Prostate gland (tissue), 2 donors: ENCODE results near the gene KCNG1. TPM values are rescaled to one million over a fixed set of nuclear protein-coding genes. Genes with fewer than 3 reads are reported as not detected.
"Not testable (repeated sequence)": the region's sequence is repeated elsewhere in the genome, so short reads cannot be mapped to it uniquely, and the experiment has no call there.

Source experiments
- DNase-seq: peaks from one replicate; pipeline ENCODE4 v3.0.0-alpha.2; 2019; ENCODE audit warnings: low spot score
- H3K27ac ChIP-seq, 2 donors: fragments of 200-600 bp; sonication (generic); 2 replicates each; pipeline ENCODE4 v1.5.1; 2017 to 2019
- H3K27me3 ChIP-seq: fragments of 200-600 bp; sonication (generic); replicated peaks from 2 replicates; pipeline ENCODE4 v1.5.1; 2019; ENCODE audit not compliant: insufficient read depth
- H3K36me3 ChIP-seq, 2 donors: fragments of 200-600 bp; sonication (generic); 1 replicate in 1 of 2; 2 replicates in 1 of 2; pipeline versions ENCODE4 v1.5.1 to v1.8.1; 2017 to 2019
- H3K4me1 ChIP-seq: fragments of 200-600 bp; sonication (generic); replicated peaks from 2 replicates; pipeline ENCODE4 v1.5.1; 2019
- H3K4me3 ChIP-seq, 2 donors: fragments of 200-600 bp; sonication (generic); 2 replicates each; pipeline ENCODE4 v1.5.1; 2017 to 2019
- H3K9me3 ChIP-seq: fragments of 200-600 bp; sonication (generic); 2 replicates; pipeline ENCODE4 v1.5.1; 2017
- POLR2A ChIP-seq: fragments of 450-650 bp; IDR thresholded peaks from one replicate; pipeline ENCODE4 v1.6.1; 2016; ENCODE audit warnings: antibody characterized with exemption, mild to moderate bottlenecking
- POLR2AphosphoS5 ChIP-seq: sonication (generic); formaldehyde crosslinking; IDR thresholded peaks from one replicate; pipeline ENCODE4 v1.6.1; 2017; ENCODE audit warnings: antibody characterized with exemption
- WGBS: methylation state at CpG from one replicate; pipeline ENCODE4 v1.1.5; 2018; 5-methylcytosine and 5-hydroxymethylcytosine counted together
- intact Hi-C: fragments of 100-400 bp; cut with DNase I; formaldehyde crosslinking; loops from one replicate; pipeline ENCODE4 v1.14.2; 2022
- total RNA-seq, 2 donors: library from RNA; depleted of rRNA; stranded (reverse); fragments of >200 nt; gene quantifications; one replicate each; pipeline ENCODE4 v1.1.0, GENCODE V29; 2016
- TF ChIP-seq, protein P1 (sequence below), 4 experiments: fragments of 200-600 bp in 2 of 4; fragments of 450-650 bp in 2 of 4; sonication (generic) in 2 of 4; IDR thresholded peaks; 1 replicate in 3 of 4; 2 replicates in 1 of 4; pipeline ENCODE4 v1.5.1; 2016 to 2019; ENCODE audit warnings: antibody characterized with exemption in 4 of 4, mild to moderate bottlenecking in 2 of 4, moderate library complexity in 2 of 4

Gene KCNG1
- total RNA-seq, 2 donors from 2014 or later = 6.8 to 57.9 TPM

DNA sequence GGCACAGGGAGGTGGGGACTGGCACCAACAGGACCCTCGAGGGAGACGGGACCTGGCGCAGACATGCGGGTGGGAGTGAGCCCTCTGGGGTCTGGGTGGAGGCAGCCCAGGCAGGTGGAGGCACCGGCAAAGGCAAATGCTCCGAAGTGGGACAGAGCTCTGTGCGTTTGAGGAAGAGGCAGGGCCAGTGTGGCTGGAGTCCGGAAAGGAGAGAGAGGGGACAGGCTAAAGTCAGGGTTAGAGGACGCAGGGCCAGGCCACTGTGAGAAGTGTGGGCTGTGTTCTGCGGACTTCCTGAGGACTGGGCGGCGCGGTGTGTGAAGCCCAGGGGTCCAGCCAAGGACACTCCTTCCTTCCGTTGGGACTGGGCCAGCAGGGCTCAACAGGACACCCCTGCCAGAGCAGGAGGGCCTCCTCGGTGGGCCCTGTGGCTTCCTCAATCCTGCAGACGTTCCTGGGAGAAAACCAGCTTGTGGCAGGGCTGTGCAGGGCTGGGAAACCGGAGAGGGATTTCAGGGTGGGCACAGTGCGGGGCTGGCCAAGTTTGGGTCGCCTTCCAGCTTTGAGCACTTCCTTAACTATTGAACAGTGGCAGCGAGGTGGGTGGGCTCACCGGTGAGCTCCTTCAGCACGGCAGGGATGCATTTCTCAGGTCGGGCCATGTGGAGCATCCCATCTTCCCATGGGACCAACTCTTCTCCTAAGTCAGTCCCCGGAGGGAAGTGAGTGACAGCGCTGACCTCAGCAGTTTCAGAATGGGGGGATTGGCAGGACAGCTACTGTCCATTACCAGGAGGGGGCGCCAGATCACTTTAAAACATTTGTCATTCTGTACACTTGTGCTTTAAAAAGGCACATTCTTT, 41.8 kb downstream of the KCNG1 start:
- 57% methylated on average over 26 of the region's 26 CpGs for WGBS
- peaks cover 3% of the 10 kb centered on the region for H3K4me1 ChIP-seq
- no peak overlapping the region for H3K27ac ChIP-seq
- intact Hi-C loops = loop anchor here (10.0 kb wide), 3 partner anchors 614 to 1104 kb away; no protein-coding TSS in a partner anchor
- no peaks in the 10 kb centered on the region for H3K27me3 ChIP-seq
- no peaks in the 10 kb centered on the region for H3K9me3 ChIP-seq
- no peak overlapping the region for H3K4me3 ChIP-seq
- no peak for TF ChIP-seq POLR2AphosphoS5
- TF ChIP-seq POLR2A = no peak
- TF ChIP-seq, protein P1, sequence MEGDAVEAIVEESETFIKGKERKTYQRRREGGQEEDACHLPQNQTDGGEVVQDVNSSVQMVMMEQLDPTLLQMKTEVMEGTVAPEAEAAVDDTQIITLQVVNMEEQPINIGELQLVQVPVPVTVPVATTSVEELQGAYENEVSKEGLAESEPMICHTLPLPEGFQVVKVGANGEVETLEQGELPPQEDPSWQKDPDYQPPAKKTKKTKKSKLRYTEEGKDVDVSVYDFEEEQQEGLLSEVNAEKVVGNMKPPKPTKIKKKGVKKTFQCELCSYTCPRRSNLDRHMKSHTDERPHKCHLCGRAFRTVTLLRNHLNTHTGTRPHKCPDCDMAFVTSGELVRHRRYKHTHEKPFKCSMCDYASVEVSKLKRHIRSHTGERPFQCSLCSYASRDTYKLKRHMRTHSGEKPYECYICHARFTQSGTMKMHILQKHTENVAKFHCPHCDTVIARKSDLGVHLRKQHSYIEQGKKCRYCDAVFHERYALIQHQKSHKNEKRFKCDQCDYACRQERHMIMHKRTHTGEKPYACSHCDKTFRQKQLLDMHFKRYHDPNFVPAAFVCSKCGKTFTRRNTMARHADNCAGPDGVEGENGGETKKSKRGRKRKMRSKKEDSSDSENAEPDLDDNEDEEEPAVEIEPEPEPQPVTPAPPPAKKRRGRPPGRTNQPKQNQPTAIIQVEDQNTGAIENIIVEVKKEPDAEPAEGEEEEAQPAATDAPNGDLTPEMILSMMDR (IDR thresholded peaks at IDR 0.05) = peak; percentile 44 to 80 (median 70)
- no peaks in the 10 kb centered on the region for H3K36me3 ChIP-seq
- DNase-seq = peak; percentile 23

DNA sequence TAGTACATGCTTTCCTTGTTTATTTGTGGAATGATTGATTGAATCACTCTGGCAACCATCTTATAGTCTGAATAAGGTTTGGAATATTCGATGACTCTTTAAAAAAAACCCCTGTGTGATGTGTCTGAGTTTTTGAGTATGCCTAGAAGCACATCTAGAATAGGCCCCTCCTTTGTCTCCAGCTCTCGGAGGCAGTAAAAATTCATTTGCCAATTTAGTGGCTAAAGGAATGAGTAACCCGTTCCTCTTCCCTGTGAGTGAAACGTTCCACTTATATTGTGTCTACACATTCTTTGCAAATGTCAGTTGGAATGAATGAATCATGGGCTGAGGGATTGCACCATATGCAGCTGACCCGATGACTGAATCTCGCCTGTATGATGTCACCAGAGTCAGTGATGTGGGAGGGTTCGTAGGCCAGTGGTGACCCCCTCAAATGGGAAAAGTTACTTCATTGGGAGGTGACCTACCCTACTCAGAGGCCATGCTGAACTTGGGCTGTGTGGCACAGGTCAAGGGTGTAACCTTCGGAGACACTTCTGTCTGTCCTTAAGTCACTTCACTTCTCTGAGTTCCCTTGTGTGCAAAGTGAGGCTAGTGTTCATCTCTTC, 42.7 kb downstream of the KCNG1 start:
- no peak overlapping the region for H3K27ac ChIP-seq
- no peak for TF ChIP-seq POLR2AphosphoS5
- no peak for TF ChIP-seq POLR2A
- TF ChIP-seq, protein P1 (IDR thresholded peaks at IDR 0.05) = no peak
- no peak overlapping the region for H3K4me3 ChIP-seq
- peaks cover 3% of the 10 kb centered on the region for H3K4me1 ChIP-seq
- no peaks in the 10 kb centered on the region for H3K9me3 ChIP-seq
- no peak for DNase-seq
- H3K36me3 ChIP-seq = no peaks in the 10 kb centered on the region
- H3K27me3 ChIP-seq = no peaks in the 10 kb centered on the region
- WGBS = 51% methylated on average over 8 of the region's 8 CpGs
- intact Hi-C loops = loop anchor here (10.0 kb wide), 3 partner anchors 615 to 1105 kb away; no protein-coding TSS in a partner anchor

DNA sequence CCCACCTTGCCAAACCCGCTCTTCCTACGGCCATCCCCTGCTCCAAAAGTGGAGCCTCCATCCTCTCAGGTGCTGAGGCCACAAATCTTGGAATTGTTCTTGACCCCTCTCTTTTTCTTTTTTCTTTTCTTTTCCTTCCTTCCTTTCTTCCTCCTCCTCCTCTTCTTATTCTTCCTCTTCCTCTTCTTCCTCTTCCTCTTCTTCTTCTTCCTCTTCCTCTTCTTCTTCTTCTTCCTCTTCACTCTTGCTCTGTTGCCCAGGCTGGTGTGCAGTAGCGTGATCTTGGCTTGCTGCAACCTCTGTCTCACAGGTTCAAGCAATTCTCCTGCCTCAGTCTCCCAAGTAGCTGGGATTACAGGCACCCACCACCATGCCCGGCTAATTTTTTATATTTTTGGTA, 44.4 kb downstream of the KCNG1 start:
- DNase-seq, H3K9me3 ChIP-seq, H3K4me1 ChIP-seq, H3K4me3 ChIP-seq, intact Hi-C loops, H3K27me3 ChIP-seq, H3K27ac ChIP-seq, H3K36me3 ChIP-seq: not testable (repeated sequence)
- WGBS = 89% methylated on average over 4 of the region's 4 CpGs

GRCh38 chr20:50977066-50978021, 45.6 kb downstream of the KCNG1 start:
- TF ChIP-seq, protein P1 (IDR thresholded peaks at IDR 0.05) = no peak
- TF ChIP-seq POLR2AphosphoS5 = no peak
- TF ChIP-seq POLR2A = no peak
- H3K4me1 ChIP-seq = peaks cover 3% of the 10 kb centered on the region
- DNase-seq = no peak
- no peaks in the 10 kb centered on the region for H3K36me3 ChIP-seq
- H3K27me3 ChIP-seq = no peaks in the 10 kb centered on the region
- H3K27ac ChIP-seq = no peak overlapping the region
- intact Hi-C loops = no loop called here
- no peaks in the 10 kb centered on the region for H3K9me3 ChIP-seq
- 34% methylated on average over 20 of the region's 20 CpGs for WGBS
- no peak overlapping the region for H3K4me3 ChIP-seq
